ENCODE data around the gene ATR. TPM values are rescaled to one million over a fixed set of nuclear protein-coding genes. Genes with fewer than 3 reads are reported as not detected.

ATR gene
- total and polyA plus RNA-seq, 9 of the 15 experiments (the other 6 are each of a cell fraction or from before 2014, with no cell fraction given), result 18.0 to 37.8 (median 23.2) TPM

- Histone ChIP-seq H4K20me1 (replicated peaks; ENCODE audit: control insufficient read depth, insufficient read depth, low read length) (no peaks in the 10 kb centered on the region), H3K9ac (ENCODE audit: insufficient read depth in 1 of 2, low read depth in 2 of 2, low read length in 2 of 2) (no peak overlapping the region), H2AFZ (ENCODE audit: low read depth, low read length) (no peak overlapping the region), H3K4me2 (ENCODE audit: insufficient read depth, low read length) (no peak overlapping the region), H3K27ac (ENCODE audit: extremely low read depth, low read depth, low read length) (no peak overlapping the region), H3K4me1 (replicated peaks in 1 of 2; ENCODE audit: control insufficient read depth in 2 of 2, insufficient read depth in 2 of 2, low read length in 2 of 2) (no peaks in the 10 kb centered on the region), H3K9me3 (replicated peaks; ENCODE audit: control insufficient read depth, insufficient read depth, low read depth, low read length) (no peaks in the 10 kb centered on the region), H3K36me3 (ENCODE audit: control insufficient read depth, insufficient read depth, low read length) (peaks cover 42% of the 10 kb centered on the region), H3K4me3 (no peak overlapping the region), H3K27me3 (ENCODE audit: control insufficient read depth in 2 of 2, insufficient read depth in 2 of 2, low read length in 2 of 2) (no peaks in the 10 kb centered on the region), H3K9me1 (ENCODE audit: control insufficient read depth, insufficient read depth, low read length) (no peaks in the 10 kb centered on the region), H3K79me2 (ENCODE audit: control insufficient read depth, insufficient read depth, low read length) (no peaks in the 10 kb centered on the region)
- POLR2A ChIA-PET, result no interaction called here
- no peak for TF ChIP-seq KAT7 (CRISPR knock-in tag; IDR thresholded peaks at IDR 0.05; ENCODE audit: borderline replicate concordance)
- no peak for TF ChIP-seq U2AF2 (optimal IDR thresholded peaks at IDR 0.05; ENCODE audit: low read depth, low read length)
- no peak for TF ChIP-seq ZNF444 (CRISPR knock-in tag; IDR thresholded peaks at IDR 0.05)
- TF ChIP-seq ZNF431 (CRISPR knock-in tag; IDR thresholded peaks at IDR 0.05), result no peak
- TF ChIP-seq CBX5 (IDR thresholded peaks at IDR 0.05; ENCODE audit: borderline replicate concordance, low read depth), result no peak
- no peak for TF ChIP-seq SAFB (IDR thresholded peaks at IDR 0.05; ENCODE audit: borderline replicate concordance, low read depth, low read length)
- no peak for TF ChIP-seq CREBBP (IDR thresholded peaks at IDR 0.05; ENCODE audit: low read depth, low read length)
- no peak for TF ChIP-seq HINFP (tag; conservative IDR thresholded peaks at IDR 0.05; ENCODE audit: low read depth)
- TF ChIP-seq KAT2B (IDR thresholded peaks at IDR 0.05; ENCODE audit: low read depth, low read length), result no peak
- no peak for TF ChIP-seq ZC3H4 (CRISPR knock-in tag; IDR thresholded peaks at IDR 0.05; ENCODE audit: borderline replicate concordance)
- TF ChIP-seq ZFP91 (CRISPR knock-in tag; IDR thresholded peaks at IDR 0.05), result no peak
- no peak for TF ChIP-seq RUNX1 (IDR thresholded peaks at IDR 0.05; ENCODE audit: low read depth)
- no peak for TF ChIP-seq LEF1 (IDR thresholded peaks at IDR 0.05)
- TF ChIP-seq HNRNPK (IDR thresholded peaks at IDR 0.05; ENCODE audit: low read depth, low read length, poor library complexity, severe bottlenecking), result no peak
- no peak for TF ChIP-seq RBM15 (IDR thresholded peaks at IDR 0.05; ENCODE audit: insufficient read depth, low read length)
- TF ChIP-seq CEBPB (tag; IDR thresholded peaks at IDR 0.05), result no peak
- TF ChIP-seq ZBTB43 (CRISPR knock-in tag; IDR thresholded peaks at IDR 0.05), result no peak
- no peak for TF ChIP-seq USF1 (CRISPR knock-in tag; IDR thresholded peaks at IDR 0.05)
- in situ Hi-C loops (cut with MboI), result no loop called here
- CTCF ChIA-PET (ENCODE audit: low intra/inter-chr PET ratio), result no interaction called here
- DNase-seq (ENCODE audit: extremely low read depth in 1 of 4, low spot score in 3 of 4), result no peak
- WGBS (ENCODE audit: insufficient coverage, low coverage, missing lambda C conversion rate), result 85% methylated on average over 1 of the region's 1 CpG
- BruUV-seq (replicated peaks), result no TSS peak
- intact Hi-C loops (cut with micrococcal nuclease), result no loop called here
- no peak for ATAC-seq
- no peak for FAIRE-seq
These were observed 153.8 kb downstream of the ATR start for GRCh38 chr3:142424754-142425153.
